IMR-90 (cell line): ENCODE results near the gene SCAF11. TPM values are rescaled to one million over a fixed set of nuclear protein-coding genes. Genes with fewer than 3 reads are reported as not detected.

Experiments
- ATAC-seq: fragments of 200-7000 bp; cut with Tn5 transposase; 2 replicates; pipeline ENCODE4 v1.9.1; 2020; ENCODE audit warnings: low read depth, mild to moderate bottlenecking, moderate library complexity
- BruUV-seq: library from RNA; stranded (reverse); fragments of 400-500 nt; replicated peaks from 2 replicates; lab custom pipeline; 2021; lab: Mats Ljungman, UMichigan
- CTCF ChIA-PET: fragments of 300-600 bp; formaldehyde crosslinking; extraction: SDS; loops from one replicate; lab custom pipeline; 2021; ENCODE audit warnings: antibody characterized with exemption; lab: Yijun Ruan, JAX
- POLR2A ChIA-PET: fragments of 300-600 bp; sonication (Branson Sonifier 250); formaldehyde crosslinking; loops from one replicate; lab custom pipeline; 2022; ENCODE audit warnings: antibody characterized with exemption; ENCODE audit not compliant: unreplicated experiment; lab: Charles Lee
- DNase-seq: peaks from one replicate; pipeline ENCODE4 v3.0.0; 2013
- H2AFZ ChIP-seq: replicated peaks from 2 replicates; pipeline ENCODE3; 2013; ENCODE audit warnings: low read length, mild to moderate bottlenecking; ENCODE audit not compliant: poor library complexity
- H2AK5ac ChIP-seq: 2 replicates; pipeline ENCODE4 v1.6.1; 2013; ENCODE audit warnings: low read depth, low read length, inconsistent platforms
- H2AK9ac ChIP-seq: replicated peaks from 2 replicates; pipeline ENCODE3; 2013; ENCODE audit warnings: mild to moderate bottlenecking, low read depth, low read length, moderate library complexity; ENCODE audit not compliant: poor library complexity
- H2BK120ac ChIP-seq: 2 replicates; pipeline ENCODE4 v1.6.1; 2013; ENCODE audit warnings: low read depth, low read length, inconsistent platforms
- H2BK15ac ChIP-seq: 3 replicates; pipeline ENCODE4 v1.6.1; 2013; ENCODE audit warnings: low read depth, low read length, inconsistent platforms
- H2BK20ac ChIP-seq: 2 replicates; pipeline ENCODE4 v1.6.1; 2013; ENCODE audit warnings: low read depth, mild to moderate bottlenecking, inconsistent platforms, low read length, moderate library complexity
- H2BK5ac ChIP-seq: 2 replicates; pipeline ENCODE4 v1.6.1; 2013; ENCODE audit warnings: mild to moderate bottlenecking, low read depth, low read length, inconsistent platforms; ENCODE audit not compliant: poor library complexity, severe bottlenecking
- H3K14ac ChIP-seq: replicated peaks from 2 replicates; pipeline ENCODE4 v1.6.1; 2013; ENCODE audit warnings: low read depth, low read length, inconsistent platforms
- H3K18ac ChIP-seq: 2 replicates; pipeline ENCODE4 v1.6.1; 2013; ENCODE audit warnings: low read depth, low read length, control low read depth
- H3K23ac ChIP-seq: 2 replicates; pipeline ENCODE4 v1.6.1; 2013; ENCODE audit warnings: low read depth, low read length, inconsistent platforms
- H3K27ac ChIP-seq: 2 replicates; pipeline ENCODE4 v1.5.1; 2013; ENCODE audit warnings: mild to moderate bottlenecking, control low read depth, low read length; ENCODE audit not compliant: insufficient read depth
- H3K27me3 ChIP-seq: 2 replicates; pipeline ENCODE4 v1.6.1; 2013; ENCODE audit warnings: low read length; ENCODE audit not compliant: control insufficient read depth, insufficient read depth
- H3K36me3 ChIP-seq: 2 replicates; pipeline ENCODE4 v1.6.1; 2013; ENCODE audit warnings: low read length, mixed read lengths; ENCODE audit not compliant: control insufficient read depth, insufficient read depth
- H3K4ac ChIP-seq: 2 replicates; pipeline ENCODE4 v1.6.1; 2013; ENCODE audit warnings: low read depth, low read length, inconsistent platforms
- H3K4me1 ChIP-seq: 2 replicates; pipeline ENCODE4 v1.6.1; 2013; ENCODE audit warnings: low read length, mixed read lengths; ENCODE audit not compliant: control insufficient read depth, insufficient read depth
- H3K4me2 ChIP-seq: 2 replicates; pipeline ENCODE4 v1.6.1; 2013; ENCODE audit warnings: low read depth, mild to moderate bottlenecking, control low read depth, low read length, moderate library complexity
- H3K4me3 ChIP-seq: 2 replicates; pipeline ENCODE4 v1.5.1; 2013; ENCODE audit warnings: low read depth, mild to moderate bottlenecking, control low read depth, low read length, moderate library complexity; ENCODE audit not compliant: insufficient read depth
- H3K56ac ChIP-seq: 2 replicates; pipeline ENCODE4 v1.6.1; 2013; ENCODE audit warnings: low read length, inconsistent platforms; ENCODE audit not compliant: insufficient read depth; ENCODE audit errors: extremely low read depth
- H3K79me1 ChIP-seq, 2 experiments: 2 replicates each; pipeline ENCODE4 v1.6.1; 2013; ENCODE audit warnings: low read length in 2 of 2, inconsistent platforms in 1 of 2, low read depth in 1 of 2
- H3K9ac ChIP-seq: 2 replicates; pipeline ENCODE4 v1.6.1; 2013; ENCODE audit warnings: low read depth, low read length, control low read depth
- H3K9me1 ChIP-seq: 2 replicates; pipeline ENCODE4 v1.6.1; 2013; ENCODE audit warnings: low read length, inconsistent platforms; ENCODE audit not compliant: insufficient read depth
- H3K9me3 ChIP-seq: 2 replicates; pipeline ENCODE4 v1.6.1; 2013; ENCODE audit warnings: low read length; ENCODE audit not compliant: control insufficient read depth, insufficient read depth
- H4K20me1 ChIP-seq: 2 replicates; pipeline ENCODE4 v1.6.1; 2013; ENCODE audit warnings: low read length, inconsistent platforms; ENCODE audit not compliant: insufficient read depth
- H4K5ac ChIP-seq: 2 replicates; pipeline ENCODE4 v1.6.1; 2013; ENCODE audit warnings: mild to moderate bottlenecking, low read depth, low read length, control low read depth
- H4K8ac ChIP-seq, 2 experiments: 2 replicates each; pipeline ENCODE4 v1.6.1; 2013; ENCODE audit warnings: low read depth in 2 of 2, low read length in 2 of 2, control low read depth in 1 of 2, inconsistent platforms in 1 of 2
- H4K91ac ChIP-seq: 2 replicates; pipeline ENCODE4 v1.6.1; 2013; ENCODE audit warnings: low read depth, low read length, inconsistent platforms; ENCODE audit not compliant: insufficient read depth
- CHD1 ChIP-seq: IDR thresholded peaks from 2 replicates; pipeline ENCODE4 v1.6.1; 2012; ENCODE audit warnings: low read depth, low read length, improper control_type of control experiment
- FOS ChIP-seq: fragments of 150-350 bp; IDR thresholded peaks from 2 replicates; pipeline ENCODE4 v1.6.1; 2016; ENCODE audit warnings: low read depth, low read length
- MAFK ChIP-seq: IDR thresholded peaks from 2 replicates; pipeline ENCODE4 v1.6.1; 2012; ENCODE audit warnings: low read depth, low read length, improper control_type of control experiment
- NFE2L2 ChIP-seq: fragments of 150-350 bp; IDR thresholded peaks from 2 replicates; pipeline ENCODE4 v1.6.1; 2016; ENCODE audit warnings: low read depth, mild to moderate bottlenecking, low read length
- RCOR1 ChIP-seq: IDR thresholded peaks from 2 replicates; pipeline ENCODE4 v1.6.1; 2012; ENCODE audit warnings: mild to moderate bottlenecking, low read length, improper control_type of control experiment; ENCODE audit not compliant: insufficient replicate concordance
- RFX5 ChIP-seq: IDR thresholded peaks from 2 replicates; pipeline ENCODE4 v1.8.0; 2012; ENCODE audit warnings: low read depth, mild to moderate bottlenecking, low read length, moderate library complexity
- SMC3 ChIP-seq: fragments of 150-350 bp; IDR thresholded peaks from 2 replicates; pipeline ENCODE4 v1.6.1; 2016; ENCODE audit warnings: low read depth, mild to moderate bottlenecking, antibody characterized with exemption, low read length, moderate library complexity
- WGBS, 2 experiments: methylation state at CpG; one replicate each; pipeline versions ENCODE4 v1.1.5 to v1.1.7; 2013; ENCODE audit warnings: missing lambda C conversion rate in 2 of 2; ENCODE audit not compliant: insufficient read length in 1 of 2; ENCODE audit errors: extremely low coverage in 2 of 2; 5-methylcytosine and 5-hydroxymethylcytosine counted together
- dilution Hi-C: fragments of 300-500 bp; cut with HindIII; formaldehyde crosslinking; loops from one replicate; pipeline ENCODE4 v1.14.3; 2018; ENCODE audit warnings: low sequenced_read_pairs; ENCODE audit not compliant: unreplicated experiment
- in situ Hi-C: fragments of 300-500 bp; cut with MboI; formaldehyde crosslinking; loops from 3 replicates; pipeline ENCODE4 v1.14.3; 2019; ENCODE audit warnings: low sequenced_read_pairs, inconsistent platforms, mixed read lengths
- intact Hi-C: fragments of 100-400 bp; cut with micrococcal nuclease; formaldehyde crosslinking; loops from 2 replicates; pipeline ENCODE4 v1.10.0; 2022
- polyA plus RNA-seq, 3 experiments: library from polyadenylated mRNA; depleted of rRNA; stranded (reverse); fragments of >200 nt; gene quantifications; 2 replicates each; pipeline ENCODE4 v1.2.3, GENCODE V29; 2012; ENCODE audit warnings: low replicate concordance in 1 of 3
- total RNA-seq: library from RNA; depleted of rRNA; stranded (reverse); fragments of >200 nt; gene quantifications from 2 replicates; pipeline ENCODE4 v1.2.3, GENCODE V29; 2012
- TF ChIP-seq, protein P1 (sequence below): conservative IDR thresholded peaks from 2 replicates; pipeline ENCODE4 v1.5.1; 2012; ENCODE audit warnings: mild to moderate bottlenecking, low read depth, low read length, improper control_type of control experiment
- TF ChIP-seq, protein P2 (sequence below): fragments of 150-350 bp; IDR thresholded peaks from 2 replicates; pipeline ENCODE4 v1.6.1; 2017; ENCODE audit warnings: mild to moderate bottlenecking, antibody characterized with exemption, low read length, low read depth

Gene SCAF11
- total and polyA plus RNA-seq, 2 of the 4 experiments (the other 2 are of a cell fraction), result 33.9 to 70.4 TPM

DNA sequence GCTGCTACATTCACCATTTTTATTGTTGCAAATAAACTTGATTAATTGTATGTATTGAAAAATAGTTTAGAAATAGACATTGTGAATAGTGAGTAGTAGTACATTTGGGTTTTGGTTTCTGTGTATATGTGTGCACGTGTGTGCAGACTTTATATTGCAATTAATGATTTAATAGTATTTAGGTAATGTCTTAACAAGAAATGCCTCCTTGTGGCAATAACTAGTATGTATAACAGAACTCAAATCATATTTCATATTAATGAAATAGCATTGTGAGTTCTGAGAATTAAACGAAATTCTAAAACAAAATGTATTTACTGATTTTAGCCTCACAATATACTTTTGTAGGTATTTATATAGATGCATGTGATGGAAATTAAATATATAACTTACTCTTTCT lies 100.1 kb downstream of the SCAF11 start:
- intact Hi-C loops, result loop anchor here (5.0 kb wide), 1 partner anchor 348 kb away; no protein-coding TSS in a partner anchor
- TF ChIP-seq FOS (no peak), RCOR1 (no peak), RFX5 (no peak), MAFK (no peak), CHD1 (no peak), NFE2L2 (no peak), SMC3 (no peak)
- TF ChIP-seq, protein P1, sequence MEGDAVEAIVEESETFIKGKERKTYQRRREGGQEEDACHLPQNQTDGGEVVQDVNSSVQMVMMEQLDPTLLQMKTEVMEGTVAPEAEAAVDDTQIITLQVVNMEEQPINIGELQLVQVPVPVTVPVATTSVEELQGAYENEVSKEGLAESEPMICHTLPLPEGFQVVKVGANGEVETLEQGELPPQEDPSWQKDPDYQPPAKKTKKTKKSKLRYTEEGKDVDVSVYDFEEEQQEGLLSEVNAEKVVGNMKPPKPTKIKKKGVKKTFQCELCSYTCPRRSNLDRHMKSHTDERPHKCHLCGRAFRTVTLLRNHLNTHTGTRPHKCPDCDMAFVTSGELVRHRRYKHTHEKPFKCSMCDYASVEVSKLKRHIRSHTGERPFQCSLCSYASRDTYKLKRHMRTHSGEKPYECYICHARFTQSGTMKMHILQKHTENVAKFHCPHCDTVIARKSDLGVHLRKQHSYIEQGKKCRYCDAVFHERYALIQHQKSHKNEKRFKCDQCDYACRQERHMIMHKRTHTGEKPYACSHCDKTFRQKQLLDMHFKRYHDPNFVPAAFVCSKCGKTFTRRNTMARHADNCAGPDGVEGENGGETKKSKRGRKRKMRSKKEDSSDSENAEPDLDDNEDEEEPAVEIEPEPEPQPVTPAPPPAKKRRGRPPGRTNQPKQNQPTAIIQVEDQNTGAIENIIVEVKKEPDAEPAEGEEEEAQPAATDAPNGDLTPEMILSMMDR, result no peak
- TF ChIP-seq, protein P2, sequence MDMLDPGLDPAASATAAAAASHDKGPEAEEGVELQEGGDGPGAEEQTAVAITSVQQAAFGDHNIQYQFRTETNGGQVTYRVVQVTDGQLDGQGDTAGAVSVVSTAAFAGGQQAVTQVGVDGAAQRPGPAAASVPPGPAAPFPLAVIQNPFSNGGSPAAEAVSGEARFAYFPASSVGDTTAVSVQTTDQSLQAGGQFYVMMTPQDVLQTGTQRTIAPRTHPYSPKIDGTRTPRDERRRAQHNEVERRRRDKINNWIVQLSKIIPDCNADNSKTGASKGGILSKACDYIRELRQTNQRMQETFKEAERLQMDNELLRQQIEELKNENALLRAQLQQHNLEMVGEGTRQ, result no peak
- ATAC-seq, result no peak

More for the DNA sequence above, 100.1 kb downstream of the SCAF11 start:
- Histone ChIP-seq H2AK9ac (no peak overlapping the region), H3K56ac (no peak overlapping the region), H3K27me3 (no peaks in the 10 kb centered on the region), H4K8ac (no peak overlapping the region), H2BK120ac (no peak overlapping the region), H3K27ac (no peak overlapping the region), H3K4me2 (no peak overlapping the region), H3K9ac (no peak overlapping the region), H4K5ac (no peak overlapping the region), H2BK15ac (no peak overlapping the region), H4K91ac (no peak overlapping the region), H3K79me1 (no peaks in the 10 kb centered on the region), H3K4me3 (no peak overlapping the region), H3K14ac (no peak overlapping the region), H2AFZ (no peak overlapping the region), H3K4ac (no peak overlapping the region), H3K4me1 (no peaks in the 10 kb centered on the region; the same call in 1 of the 2 replicates), H3K23ac (no peak overlapping the region), H3K36me3 (peaks cover 10% of the 10 kb centered on the region), H3K9me1 (no peaks in the 10 kb centered on the region), H2BK5ac (no peak overlapping the region), H4K20me1 (no peaks in the 10 kb centered on the region), H2AK5ac (no peak overlapping the region), H3K9me3 (peaks cover 2% of the 10 kb centered on the region; the same call in 1 of the 2 replicates), H3K18ac (no peak overlapping the region), H2BK20ac (no peak overlapping the region)
- ChIA-PET CTCF (no interaction called here), POLR2A (no interaction called here)
- BruUV-seq, result no TSS peak
- in situ Hi-C loops (no loop called here), dilution Hi-C loops (no loop called here)
- no CpG with 5 or more reads among the region's 2 CpGs for WGBS, 2 experiments
- DNase-seq, result no peak
